Measurements from ENCODE around the gene TMEM117. TPM values are rescaled to one million over a fixed set of nuclear protein-coding genes. Genes with fewer than 3 reads are reported as not detected.
A peak's percentile ranks its signal among the peaks of the same experiment; 100 is the strongest.
"Not testable (repeated sequence)": the region's sequence is repeated elsewhere in the genome, so short reads cannot be mapped to it uniquely, and the experiment has no call there.

TMEM117 gene
- total RNA-seq, 1 experiment from 2014 or later = 0.90 TPM

DNA sequence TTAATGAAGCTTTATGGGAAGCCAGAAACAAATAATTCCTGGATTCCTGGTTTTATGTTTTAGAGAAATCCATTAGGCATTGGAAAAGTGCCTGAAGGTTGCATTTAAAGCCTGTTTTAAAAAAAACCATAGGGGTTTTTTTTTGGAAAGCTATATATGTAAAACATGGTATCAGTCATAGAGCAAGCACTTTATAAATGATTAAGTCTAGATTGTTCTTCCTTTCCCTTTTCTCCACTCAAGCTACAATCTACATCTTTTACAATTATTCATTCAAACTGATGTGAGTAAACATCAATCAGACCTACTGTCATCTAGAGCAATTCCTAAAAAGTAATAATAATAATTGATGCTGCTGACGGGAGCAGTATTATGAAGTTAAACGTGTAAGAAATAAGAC is 500.7 kb downstream of the TMEM117 start:
- no peaks in the 10 kb centered on the region for H3K36me3 ChIP-seq (replicated peaks; ENCODE audit: control insufficient read depth, insufficient read depth, low read length)
- H3K4me3 ChIP-seq (ENCODE audit: insufficient read depth, low read depth, low read length) = no peak overlapping the region
- H3K27me3 ChIP-seq (ENCODE audit: control insufficient read depth, insufficient read depth, low read length) = no peaks in the 10 kb centered on the region
- DNase-seq = no peak

DNA sequence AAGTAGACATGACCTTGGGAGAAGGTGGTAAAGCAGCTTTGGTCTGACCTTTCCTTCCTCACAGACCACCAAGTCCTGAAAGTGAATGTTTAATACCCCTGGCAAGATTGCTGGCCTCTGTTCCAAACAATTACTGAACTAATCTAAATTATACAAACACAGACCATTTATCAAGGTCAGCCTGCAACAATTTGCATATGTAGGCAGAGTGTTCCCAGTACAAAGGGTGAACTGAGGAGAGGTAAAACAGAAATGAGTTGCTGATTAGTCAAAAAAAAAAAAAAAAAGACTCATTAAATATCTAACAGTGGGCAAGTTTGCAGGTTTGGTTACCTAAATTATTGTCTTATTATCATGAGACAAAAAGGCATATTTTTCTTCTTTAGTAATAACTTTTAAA is 506.5 kb downstream of the TMEM117 start:
- Histone ChIP-seq H3K4me3 (ENCODE audit: insufficient read depth, low read depth, low read length) (no peak overlapping the region), H3K36me3 (replicated peaks; ENCODE audit: control insufficient read depth, insufficient read depth, low read length) (no peaks in the 10 kb centered on the region), H3K27me3 (ENCODE audit: control insufficient read depth, insufficient read depth, low read length) (no peaks in the 10 kb centered on the region)
- no peak for DNase-seq

DNA sequence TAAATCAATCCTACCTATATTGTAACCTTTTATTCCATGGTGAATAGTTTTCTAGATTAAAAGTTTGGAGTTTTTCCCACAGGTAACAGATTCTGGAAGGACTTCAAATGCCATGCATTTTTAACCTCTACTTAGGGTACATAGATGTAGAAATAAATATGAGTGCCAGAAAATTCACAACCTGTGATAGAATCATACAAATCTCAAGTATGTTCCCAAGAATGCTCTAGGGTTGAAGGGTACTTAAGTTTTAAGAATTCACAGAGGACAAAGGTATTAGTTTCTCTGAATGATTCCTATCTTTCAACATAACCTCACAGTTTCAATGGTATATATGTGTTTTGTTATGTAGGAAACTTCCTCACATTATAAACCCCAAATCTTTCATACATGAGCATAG is 511.3 kb downstream of the TMEM117 start:
- no peaks in the 10 kb centered on the region for H3K36me3 ChIP-seq (replicated peaks; ENCODE audit: control insufficient read depth, insufficient read depth, low read length)
- no peak for DNase-seq
- no peak overlapping the region for H3K4me3 ChIP-seq (ENCODE audit: insufficient read depth, low read depth, low read length)
- H3K27me3 ChIP-seq (ENCODE audit: control insufficient read depth, insufficient read depth, low read length) = no peaks in the 10 kb centered on the region

DNA sequence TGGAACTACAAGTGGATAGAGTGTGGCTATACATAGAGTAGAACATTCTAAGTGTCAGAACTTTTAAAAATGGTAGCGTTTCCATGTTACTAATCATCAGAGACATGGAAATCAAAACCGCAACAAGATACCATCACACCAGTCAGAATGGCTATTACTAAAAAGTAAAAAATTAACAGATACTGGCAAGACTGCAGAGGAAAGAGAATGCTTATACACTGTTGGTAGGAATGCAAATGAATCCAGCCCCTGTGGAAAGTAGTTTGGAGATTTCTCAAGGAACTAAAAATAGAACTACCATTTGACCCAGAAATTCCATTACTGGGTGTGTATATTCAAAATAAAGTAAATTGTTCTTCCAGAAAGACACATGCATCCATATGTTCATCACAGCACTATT is 521.6 kb downstream of the TMEM117 start:
- no peaks in the 10 kb centered on the region for H3K36me3 ChIP-seq (replicated peaks; ENCODE audit: control insufficient read depth, insufficient read depth, low read length)
- H3K27me3 ChIP-seq (ENCODE audit: control insufficient read depth, insufficient read depth, low read length) = no peaks in the 10 kb centered on the region

DNA sequence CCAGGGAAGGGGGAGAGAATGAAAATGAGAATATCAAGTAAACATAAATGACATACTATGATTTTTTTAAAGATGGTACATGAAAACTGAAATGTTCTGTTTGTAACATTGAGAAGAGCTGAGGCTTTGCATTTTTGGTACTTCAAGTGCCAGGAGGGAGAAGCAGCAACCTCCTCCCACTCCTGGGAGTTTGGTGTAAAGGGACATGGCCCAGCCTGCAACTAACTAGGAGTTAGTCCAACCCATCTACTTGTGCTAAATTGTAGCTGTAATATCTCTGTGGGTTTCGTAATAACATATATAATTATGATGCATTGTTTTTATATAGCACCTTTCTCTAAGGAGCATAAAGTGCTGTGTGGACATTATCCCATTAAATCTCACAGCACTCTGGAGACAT is 522.8 kb downstream of the TMEM117 start:
- H3K36me3 ChIP-seq (replicated peaks; ENCODE audit: control insufficient read depth, insufficient read depth, low read length) = no peaks in the 10 kb centered on the region
- no peak overlapping the region for H3K4me3 ChIP-seq (ENCODE audit: insufficient read depth, low read depth, low read length)
- DNase-seq = no peak
- no peaks in the 10 kb centered on the region for H3K27me3 ChIP-seq (ENCODE audit: control insufficient read depth, insufficient read depth, low read length)

More for the DNA sequence above, 521.6 kb downstream of the TMEM117 start:
- no peak overlapping the region for H3K4me3 ChIP-seq (ENCODE audit: insufficient read depth, low read depth, low read length)
- no peak for DNase-seq

DNA sequence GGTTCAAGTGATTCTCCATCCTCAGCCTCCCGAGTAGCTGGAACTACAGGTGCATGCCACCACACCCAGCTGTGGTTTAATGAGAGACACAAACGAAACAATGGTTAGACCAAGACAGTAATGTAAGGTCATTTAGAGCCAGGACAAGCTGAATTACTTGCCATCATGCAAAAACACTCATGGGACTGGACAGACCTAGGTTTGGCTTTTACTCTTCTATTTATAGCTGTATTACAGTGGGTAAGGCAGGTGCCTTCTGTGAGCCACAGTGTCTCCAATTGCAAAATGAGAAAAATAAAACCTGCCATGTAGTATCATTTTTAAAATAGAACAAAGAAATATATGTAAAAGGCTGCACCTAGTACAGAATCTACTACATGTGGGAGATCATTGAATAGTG is 527.1 kb downstream of the TMEM117 start:
- Histone ChIP-seq H3K27me3 (ENCODE audit: control insufficient read depth, insufficient read depth, low read length) (no peaks in the 10 kb centered on the region), H3K36me3 (replicated peaks; ENCODE audit: control insufficient read depth, insufficient read depth, low read length) (no peaks in the 10 kb centered on the region), H3K4me3 (ENCODE audit: insufficient read depth, low read depth, low read length) (no peak overlapping the region)
- no peak for DNase-seq

DNA sequence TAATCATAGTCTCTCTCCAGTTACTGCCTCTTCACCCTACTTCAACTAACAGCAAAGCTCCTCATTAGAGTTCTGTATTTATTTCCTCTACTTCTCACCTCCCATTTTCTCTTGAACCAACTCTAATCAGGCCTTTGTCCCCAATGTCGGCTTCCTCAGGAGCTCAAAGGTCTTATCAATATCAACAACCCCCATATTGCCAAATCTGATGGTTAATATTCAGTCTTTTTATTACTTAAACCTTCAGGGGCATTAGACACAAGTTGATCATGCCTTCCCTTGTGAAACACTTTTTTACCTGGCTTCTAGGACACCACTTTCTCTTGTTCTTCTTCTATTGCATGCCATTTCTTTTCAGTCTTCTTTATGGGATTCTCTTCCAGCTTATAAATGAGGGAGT is 531.3 kb downstream of the TMEM117 start:
- no peak overlapping the region for H3K4me3 ChIP-seq (ENCODE audit: insufficient read depth, low read depth, low read length)
- no peaks in the 10 kb centered on the region for H3K36me3 ChIP-seq (replicated peaks; ENCODE audit: control insufficient read depth, insufficient read depth, low read length)
- H3K27me3 ChIP-seq (ENCODE audit: control insufficient read depth, insufficient read depth, low read length) = no peaks in the 10 kb centered on the region
- no peak for DNase-seq

DNA sequence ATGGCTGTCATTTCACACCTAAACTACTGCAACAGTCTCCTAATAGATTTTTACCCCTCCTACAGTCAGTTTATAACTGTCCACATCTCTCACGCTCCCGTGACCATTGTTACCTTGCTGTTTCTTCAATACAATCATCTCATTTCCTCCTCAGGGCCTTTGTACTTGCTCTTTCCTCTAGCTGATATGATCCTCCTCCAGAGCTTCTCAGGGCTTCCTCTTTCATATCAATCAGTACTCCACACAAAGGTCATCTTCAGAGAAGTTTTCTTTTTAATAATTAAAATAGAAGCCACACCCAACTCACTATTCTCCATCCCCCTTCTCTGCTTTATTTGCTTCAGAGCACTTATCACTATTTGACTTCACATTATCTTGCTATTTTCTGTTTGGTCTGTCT is 532.0 kb downstream of the TMEM117 start:
- Histone ChIP-seq H3K4me3 (ENCODE audit: insufficient read depth, low read depth, low read length) (no peak overlapping the region), H3K36me3 (replicated peaks; ENCODE audit: control insufficient read depth, insufficient read depth, low read length) (no peaks in the 10 kb centered on the region), H3K27me3 (ENCODE audit: control insufficient read depth, insufficient read depth, low read length) (no peaks in the 10 kb centered on the region)
- DNase-seq = no peak

DNA sequence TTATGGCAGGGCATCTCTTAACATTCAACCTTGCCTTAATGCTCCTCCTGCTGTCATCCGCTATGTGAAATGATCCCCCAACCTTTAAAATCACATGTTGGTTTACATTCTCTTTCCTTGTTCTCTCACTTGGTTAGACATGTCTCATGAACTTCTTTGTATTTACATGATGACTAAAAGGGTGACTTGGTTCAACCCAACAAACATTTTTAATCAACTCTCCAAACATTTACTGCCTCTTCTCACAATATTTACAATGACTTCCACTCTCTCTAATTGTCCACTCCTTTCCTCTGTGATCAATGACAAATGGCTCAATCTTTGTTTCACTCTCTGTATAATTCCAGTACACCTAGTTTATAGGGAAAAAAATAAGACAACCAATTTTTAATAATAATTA is 534.1 kb downstream of the TMEM117 start:
- DNase-seq = no peak
- H3K4me3 ChIP-seq (ENCODE audit: insufficient read depth, low read depth, low read length) = no peak overlapping the region
- no peaks in the 10 kb centered on the region for H3K36me3 ChIP-seq (replicated peaks; ENCODE audit: control insufficient read depth, insufficient read depth, low read length)
- no peaks in the 10 kb centered on the region for H3K27me3 ChIP-seq (ENCODE audit: control insufficient read depth, insufficient read depth, low read length)

DNA sequence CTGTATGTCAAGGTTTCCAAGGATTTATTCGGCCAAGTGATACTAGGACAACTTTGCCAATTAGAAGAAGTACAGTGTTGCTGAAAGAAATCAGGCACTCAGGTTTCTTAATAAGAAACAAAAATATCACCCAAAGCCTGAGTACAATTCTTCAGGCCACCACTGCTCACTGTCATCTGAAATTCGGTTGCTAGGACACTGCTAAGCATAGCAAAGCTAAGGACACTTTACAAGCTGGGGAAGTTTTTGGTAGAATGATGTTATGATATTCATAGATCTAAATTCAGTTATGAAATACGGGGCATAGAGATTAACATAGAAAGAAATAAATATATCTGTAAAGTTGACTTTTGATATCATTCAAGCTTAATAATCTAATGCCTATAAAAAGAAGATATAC is 535.1 kb downstream of the TMEM117 start:
- Histone ChIP-seq H3K27me3 (ENCODE audit: control insufficient read depth, insufficient read depth, low read length) (no peaks in the 10 kb centered on the region), H3K36me3 (replicated peaks; ENCODE audit: control insufficient read depth, insufficient read depth, low read length) (no peaks in the 10 kb centered on the region), H3K4me3 (ENCODE audit: insufficient read depth, low read depth, low read length) (no peak overlapping the region)
- no peak for DNase-seq

DNA sequence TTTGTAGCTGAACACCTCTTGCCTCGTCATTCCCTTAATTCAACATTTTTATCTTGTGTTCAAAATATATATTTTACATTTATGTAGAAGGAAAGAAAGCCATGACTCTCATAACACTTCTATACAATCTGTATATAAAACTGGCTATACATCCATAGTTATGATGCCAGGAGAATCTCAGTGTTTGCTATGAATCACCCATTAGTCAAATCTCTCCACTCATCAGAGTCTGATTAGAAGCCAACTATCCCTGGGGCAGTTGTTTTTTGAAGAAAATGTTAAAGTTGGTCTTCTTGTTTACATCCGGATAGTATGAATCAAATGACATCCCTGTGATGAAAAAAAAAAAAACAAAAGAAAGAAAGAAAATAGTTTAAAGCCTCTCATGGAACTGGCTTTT is 536.4 kb downstream of the TMEM117 start:
- Histone ChIP-seq H3K27me3 (ENCODE audit: control insufficient read depth, insufficient read depth, low read length) (no peaks in the 10 kb centered on the region), H3K36me3 (replicated peaks; ENCODE audit: control insufficient read depth, insufficient read depth, low read length) (no peaks in the 10 kb centered on the region), H3K4me3 (ENCODE audit: insufficient read depth, low read depth, low read length) (no peak overlapping the region)
- no peak for DNase-seq

DNA sequence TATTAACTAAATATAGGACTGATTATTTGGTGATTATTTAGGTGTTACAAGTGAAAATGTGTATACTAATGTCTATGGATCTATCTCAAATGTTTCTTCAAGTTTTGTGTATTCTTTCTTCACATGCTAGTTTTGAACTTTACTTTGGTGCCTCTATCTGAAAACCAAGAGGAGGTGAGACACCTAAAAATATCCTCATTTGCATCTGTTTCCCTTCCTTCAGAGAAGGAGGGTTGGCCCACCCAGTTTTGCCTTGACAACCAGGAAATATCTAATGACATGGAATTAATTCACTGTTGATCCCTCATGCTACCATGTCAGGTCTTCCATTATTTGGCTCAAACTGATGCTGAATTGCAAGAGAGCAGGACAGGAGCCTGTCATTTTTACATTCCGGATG is 539.8 kb downstream of the TMEM117 start:
- no peaks in the 10 kb centered on the region for H3K27me3 ChIP-seq (ENCODE audit: control insufficient read depth, insufficient read depth, low read length)
- H3K36me3 ChIP-seq (replicated peaks; ENCODE audit: control insufficient read depth, insufficient read depth, low read length) = no peaks in the 10 kb centered on the region
- DNase-seq = no peak
- H3K4me3 ChIP-seq (ENCODE audit: insufficient read depth, low read depth, low read length) = no peak overlapping the region

DNA sequence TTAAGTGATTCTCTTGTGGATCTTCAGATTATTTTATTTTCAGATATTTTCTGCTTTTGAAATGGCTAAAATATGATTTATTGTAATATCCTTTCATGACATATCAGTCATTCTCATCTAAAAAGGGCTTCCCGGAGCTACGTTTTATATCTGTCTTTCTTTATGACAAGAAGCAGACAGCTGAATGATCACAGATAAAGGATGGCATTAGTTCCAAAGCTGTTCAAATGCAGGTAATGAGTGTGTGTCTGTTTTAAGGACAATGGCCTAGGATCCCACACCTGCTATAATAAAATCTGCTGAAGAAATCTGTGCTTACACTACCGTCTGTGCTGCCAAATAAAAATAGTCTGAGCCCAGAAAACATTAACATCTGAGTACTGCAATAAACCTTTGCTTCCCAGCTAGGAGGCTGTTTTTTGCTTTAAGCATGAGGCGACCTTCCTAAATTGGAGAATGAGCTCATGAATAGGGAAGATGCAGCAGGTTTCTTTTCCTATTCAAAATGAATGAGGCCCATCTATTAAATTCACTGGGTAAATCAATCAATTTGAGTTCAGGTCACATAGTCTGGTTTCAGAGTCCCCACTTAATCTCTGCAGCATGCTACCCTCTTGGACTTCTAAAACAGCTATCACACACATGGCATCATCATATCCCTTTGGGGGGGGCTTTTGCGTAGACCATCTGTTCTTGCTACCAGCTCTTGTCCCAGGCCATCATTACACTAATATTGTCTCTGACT is 541.7 kb downstream of the TMEM117 start:
- Histone ChIP-seq H3K27me3 (ENCODE audit: control insufficient read depth, insufficient read depth, low read length) (no peaks in the 10 kb centered on the region), H3K36me3 (replicated peaks; ENCODE audit: control insufficient read depth, insufficient read depth, low read length) (no peaks in the 10 kb centered on the region), H3K4me3 (ENCODE audit: insufficient read depth, low read depth, low read length) (no peak overlapping the region)
- DNase-seq = no peak

DNA sequence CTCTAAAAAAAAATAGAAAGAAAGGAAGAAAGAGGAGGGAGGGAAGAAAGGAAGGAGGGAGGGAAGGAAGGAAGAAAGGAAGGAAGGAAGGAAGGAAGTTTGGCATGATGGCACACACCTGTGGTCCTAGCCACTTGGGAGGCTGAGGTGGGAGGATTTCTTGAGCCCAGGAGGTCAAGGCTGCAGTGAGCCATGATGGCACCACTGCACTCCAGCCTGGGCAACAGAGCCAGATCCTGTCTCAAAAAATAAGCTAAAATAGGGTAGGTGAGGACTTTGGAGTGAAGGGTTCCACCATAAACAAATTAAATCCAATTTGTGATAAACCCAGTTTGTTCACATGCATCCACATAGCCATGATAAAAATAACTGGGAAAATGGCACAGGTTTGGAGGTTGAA is 543.2 kb downstream of the TMEM117 start:
- not testable (repeated sequence) for H3K27me3 ChIP-seq (ENCODE audit: control insufficient read depth, insufficient read depth, low read length); H3K4me3 ChIP-seq (ENCODE audit: insufficient read depth, low read depth, low read length); DNase-seq; H3K36me3 ChIP-seq (replicated peaks; ENCODE audit: control insufficient read depth, insufficient read depth, low read length)

DNA sequence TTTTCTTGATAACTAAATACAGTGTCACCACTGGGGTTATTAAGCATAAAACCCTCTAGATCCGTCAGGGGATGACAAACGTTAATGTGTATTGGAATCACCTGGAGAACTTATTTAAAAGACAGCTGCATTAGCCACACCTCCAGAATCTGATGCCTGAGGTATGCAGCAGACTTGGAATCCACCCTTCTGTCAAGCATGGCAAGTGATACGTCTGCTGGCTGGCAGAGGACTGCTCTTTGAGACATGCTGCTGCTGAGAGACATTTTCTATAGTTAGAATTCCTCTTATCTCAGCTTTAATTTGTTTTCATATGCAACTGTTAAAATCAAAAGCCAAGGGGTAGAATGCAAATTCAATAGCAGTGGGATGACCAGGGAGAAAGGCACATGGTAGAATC is 544.0 kb downstream of the TMEM117 start:
- Histone ChIP-seq H3K36me3 (replicated peaks; ENCODE audit: control insufficient read depth, insufficient read depth, low read length) (no peaks in the 10 kb centered on the region), H3K27me3 (ENCODE audit: control insufficient read depth, insufficient read depth, low read length) (no peaks in the 10 kb centered on the region), H3K4me3 (ENCODE audit: insufficient read depth, low read depth, low read length) (no peak overlapping the region)
- DNase-seq = peak; percentile 2

DNA sequence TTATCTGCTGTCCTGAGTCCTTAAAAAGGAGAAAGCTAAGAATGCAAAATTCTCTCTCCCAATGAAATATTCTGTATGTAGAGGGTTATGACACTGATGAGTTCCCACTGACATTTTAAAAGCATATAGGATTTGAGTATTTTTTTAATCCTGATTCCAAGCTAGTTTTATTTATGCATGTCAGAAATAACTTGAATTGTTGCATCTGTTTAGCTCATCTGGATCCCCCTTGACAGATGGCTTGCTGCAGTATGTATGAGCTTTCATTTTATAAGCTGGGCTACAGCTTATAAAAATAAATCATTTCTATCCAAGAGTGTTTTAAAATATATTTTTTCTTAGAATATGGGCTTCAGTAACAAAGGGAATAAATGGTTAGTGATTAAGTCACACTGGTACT is 545.0 kb downstream of the TMEM117 start:
- Histone ChIP-seq H3K27me3 (ENCODE audit: control insufficient read depth, insufficient read depth, low read length) (no peaks in the 10 kb centered on the region), H3K36me3 (replicated peaks; ENCODE audit: control insufficient read depth, insufficient read depth, low read length) (no peaks in the 10 kb centered on the region), H3K4me3 (ENCODE audit: insufficient read depth, low read depth, low read length) (no peak overlapping the region)
- no peak for DNase-seq
